NCI-H187 treated with DMSO at 0.1 percent for 48 hours (cell line): ENCODE data around the gene GJD3.

ENCODE experiments used
- DNase-seq: peaks from one replicate; lab custom pipeline; 2025; lab: John Stamatoyannopoulos, UW

The GJD3 gene

DNA sequence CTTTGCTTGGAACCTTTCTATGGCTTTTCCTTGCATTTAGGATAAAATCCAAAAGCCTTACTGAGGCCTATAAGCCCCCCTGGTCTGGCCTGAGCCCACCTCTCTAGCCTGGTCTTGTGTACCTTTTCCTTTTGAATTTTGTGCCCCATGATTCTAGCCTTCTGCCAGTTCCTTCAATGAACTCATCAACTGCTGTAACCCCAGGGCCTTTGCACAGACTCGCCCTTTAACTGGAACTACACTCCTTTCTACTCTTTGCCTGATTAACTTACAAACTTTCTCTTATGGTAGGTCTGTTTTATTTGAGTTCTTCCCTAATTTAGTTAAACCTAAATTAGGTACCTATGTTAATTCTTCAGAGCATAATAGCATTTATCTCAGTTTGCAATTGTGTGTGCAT lies 24.2 kb downstream of the GJD3 start:
- DNase-seq: no peak

DNA sequence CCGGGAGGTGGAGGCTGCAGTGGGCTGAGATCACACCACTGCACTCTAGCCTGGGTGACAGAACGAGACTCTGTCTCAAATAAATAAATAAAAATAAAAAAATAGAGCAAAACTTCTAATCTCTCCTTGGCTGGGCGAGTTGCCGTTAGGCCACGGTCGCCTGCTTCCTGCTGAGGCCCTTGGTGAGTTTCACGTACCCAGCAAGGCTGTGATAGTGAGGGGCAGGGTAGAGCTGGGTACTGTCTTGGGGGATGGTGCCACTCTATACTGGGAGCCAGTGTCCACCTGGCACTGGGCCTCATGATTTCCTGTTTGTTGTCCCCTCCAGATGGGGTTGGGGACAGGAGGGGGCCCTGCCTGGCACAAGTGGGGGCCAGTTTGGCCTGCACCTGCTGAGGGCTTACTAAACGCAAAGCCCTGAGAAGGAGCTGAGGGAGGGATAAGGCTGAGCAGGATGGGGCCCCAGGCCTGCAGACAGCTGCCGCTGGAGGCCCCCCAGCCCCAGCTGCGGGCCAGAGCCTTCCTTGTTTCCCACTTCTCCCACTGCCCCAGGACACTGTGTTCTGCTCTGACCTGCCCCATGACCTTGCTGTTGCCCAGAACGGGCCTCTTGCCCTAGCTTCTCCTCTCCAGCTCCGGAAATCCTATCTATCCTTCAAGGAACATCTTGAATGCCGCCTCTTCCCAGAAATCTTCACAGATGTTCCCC lies 25.4 kb downstream of the GJD3 start:
- no peak for DNase-seq

DNA sequence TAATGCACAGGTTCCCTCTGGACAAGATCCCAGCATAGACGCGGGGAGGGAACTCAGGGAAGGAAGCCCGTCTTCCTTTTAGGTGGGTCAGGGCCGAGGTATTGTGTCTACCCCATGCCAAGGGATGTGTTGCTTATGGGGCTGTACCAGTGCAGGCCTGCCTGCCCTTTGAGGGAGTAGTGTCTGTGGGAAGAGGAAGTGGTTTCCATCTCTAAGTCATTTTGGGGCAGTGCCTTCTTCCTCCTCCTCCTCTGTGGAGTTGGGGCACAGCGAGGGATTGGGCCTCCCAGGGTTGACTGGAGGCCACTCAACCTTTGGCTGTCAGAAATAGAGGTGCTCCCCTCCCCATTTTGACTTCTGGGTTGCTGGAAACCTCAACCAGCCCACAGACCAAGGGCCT lies 26.5 kb downstream of the GJD3 start:
- no peak for DNase-seq

DNA sequence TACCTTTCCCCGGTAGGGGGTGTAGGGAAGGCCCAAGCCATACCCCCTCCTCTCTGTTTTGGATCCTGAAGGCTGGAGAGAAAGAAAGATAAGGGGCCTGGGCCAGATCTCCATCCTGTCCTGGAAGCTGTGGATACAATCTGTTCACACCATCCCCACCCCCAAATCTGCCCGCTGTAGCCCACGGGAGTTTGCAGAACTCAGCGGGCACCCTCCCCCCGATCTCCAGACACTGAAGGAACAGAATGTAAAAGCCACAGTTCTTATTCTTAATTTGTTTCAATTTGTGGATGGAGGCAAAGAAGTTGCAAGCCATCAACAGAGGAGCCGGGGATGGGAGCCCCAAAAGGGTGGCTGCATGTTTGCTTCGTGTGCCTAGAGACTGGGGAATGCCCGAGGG lies 27.2 kb downstream of the GJD3 start:
- DNase-seq: no peak

DNA sequence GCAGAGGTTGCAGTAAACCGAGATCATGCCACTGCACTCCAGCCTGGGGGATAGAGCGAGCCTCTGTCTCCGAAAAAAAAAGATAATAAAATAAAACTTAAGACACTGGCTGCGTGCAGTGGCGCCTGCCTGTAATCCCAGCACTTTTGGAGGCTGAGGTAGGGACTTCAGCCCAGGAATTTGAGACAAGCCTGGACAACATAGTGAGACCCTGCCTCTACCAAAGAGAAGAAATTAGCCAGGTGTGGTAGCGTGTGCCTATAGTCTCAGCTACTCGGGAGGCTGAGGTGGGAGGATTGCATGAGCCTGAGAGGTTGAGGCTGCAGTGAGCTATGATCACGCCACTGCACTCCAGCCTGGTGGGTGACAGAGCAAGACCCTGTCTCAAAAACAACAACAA lies 28.9 kb downstream of the GJD3 start:
- DNase-seq: no peak

DNA sequence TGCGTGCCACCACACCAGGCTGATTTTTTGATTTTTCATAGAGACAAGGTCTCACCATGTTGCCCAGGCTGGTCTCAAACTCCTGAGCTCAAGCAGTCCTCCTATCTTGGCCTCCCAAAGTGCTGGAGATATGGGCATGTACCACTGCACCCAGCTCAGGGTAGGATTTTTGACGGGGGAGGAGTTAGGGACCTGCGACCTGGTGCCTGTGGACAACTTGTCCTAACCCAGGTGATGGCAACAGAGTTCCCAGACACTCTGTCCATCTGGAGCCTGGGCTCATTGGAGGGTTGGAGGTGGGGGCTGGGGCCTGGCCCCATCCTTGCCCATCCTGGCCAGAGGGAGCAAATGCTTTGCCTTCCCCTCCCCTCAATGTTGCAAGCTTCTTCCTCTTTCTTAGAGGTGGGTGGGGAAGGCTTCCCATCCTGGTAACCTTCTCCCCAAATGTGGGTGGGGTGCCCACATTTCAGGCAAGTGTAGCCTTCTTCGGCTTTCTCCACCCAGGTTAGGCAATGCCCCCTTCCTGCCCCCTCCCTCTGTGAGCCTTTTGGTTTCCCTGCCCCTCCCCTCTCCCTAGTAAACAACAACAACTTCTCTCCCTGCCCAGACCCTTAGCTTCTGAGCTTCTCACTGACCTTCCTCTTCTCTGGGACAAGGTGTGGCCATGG lies 30.6 kb downstream of the GJD3 start:
- DNase-seq: no peak

DNA sequence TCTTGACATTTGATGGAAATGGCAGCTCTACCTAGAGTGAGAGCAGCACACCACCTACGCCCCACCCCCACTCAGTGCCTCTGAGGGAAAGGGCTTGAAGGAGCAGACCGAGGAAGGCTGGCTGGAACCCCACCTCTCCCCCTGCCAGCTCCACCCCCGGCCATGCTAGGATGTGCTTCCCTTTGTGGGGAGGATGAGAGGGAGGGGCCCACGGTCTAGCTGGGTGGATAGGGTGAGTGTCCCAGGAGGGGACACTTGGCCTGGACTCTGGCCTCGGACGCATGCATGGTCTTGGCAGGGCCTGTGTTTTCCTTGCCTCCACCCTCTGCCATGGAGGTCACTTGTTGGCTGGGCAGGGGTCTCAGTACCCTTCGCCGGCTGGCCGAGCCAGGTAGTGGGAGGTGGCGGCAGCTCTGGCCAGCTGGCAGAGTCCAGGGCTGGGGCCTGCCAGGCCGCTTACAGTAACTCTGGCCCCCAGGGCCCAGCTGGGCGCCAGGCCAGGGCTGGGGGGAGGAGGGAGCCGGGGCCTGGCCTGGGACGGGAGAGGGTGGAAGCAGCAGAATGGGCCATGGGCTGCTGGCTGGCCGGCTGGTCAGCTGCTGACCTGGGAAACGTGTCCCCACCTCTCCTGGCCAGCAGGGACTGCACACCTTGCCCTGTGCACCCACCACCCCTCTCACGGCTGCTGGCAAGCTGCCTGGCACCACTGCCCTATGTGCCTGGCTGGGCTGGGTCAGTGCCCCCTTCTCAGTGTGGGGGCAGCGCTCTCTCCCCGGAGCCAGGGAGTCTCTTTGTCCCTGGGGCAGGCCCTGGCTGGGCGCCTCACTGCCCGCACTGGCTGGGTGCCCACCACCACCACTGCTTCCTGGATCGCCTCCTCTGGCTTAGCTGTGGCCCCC lies 32.5 kb downstream of the GJD3 start:
- no peak for DNase-seq

DNA sequence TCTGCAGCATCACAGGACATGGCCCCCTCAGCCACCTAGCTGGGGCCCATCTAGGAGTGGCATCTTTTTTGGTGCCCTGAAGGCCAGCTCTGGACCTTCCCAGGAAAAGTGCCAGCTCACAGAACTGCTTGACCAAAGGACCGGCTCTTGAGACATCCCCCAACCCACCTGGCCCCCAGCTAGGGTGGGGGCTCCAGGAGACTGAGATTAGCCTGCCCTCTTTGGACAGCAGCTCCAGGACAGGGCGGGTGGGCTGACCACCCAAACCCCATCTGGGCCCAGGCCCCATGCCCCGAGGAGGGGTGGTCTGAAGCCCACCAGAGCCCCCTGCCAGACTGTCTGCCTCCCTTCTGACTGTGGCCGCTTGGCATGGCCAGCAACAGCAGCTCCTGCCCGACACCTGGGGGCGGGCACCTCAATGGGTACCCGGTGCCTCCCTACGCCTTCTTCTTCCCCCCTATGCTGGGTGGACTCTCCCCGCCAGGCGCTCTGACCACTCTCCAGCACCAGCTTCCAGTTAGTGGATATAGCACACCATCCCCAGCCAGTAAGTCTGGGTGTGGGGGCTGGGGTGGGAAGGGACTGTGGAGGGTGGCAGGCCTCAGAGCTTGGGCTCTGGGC lies 33.6 kb downstream of the GJD3 start:
- no peak for DNase-seq

DNA sequence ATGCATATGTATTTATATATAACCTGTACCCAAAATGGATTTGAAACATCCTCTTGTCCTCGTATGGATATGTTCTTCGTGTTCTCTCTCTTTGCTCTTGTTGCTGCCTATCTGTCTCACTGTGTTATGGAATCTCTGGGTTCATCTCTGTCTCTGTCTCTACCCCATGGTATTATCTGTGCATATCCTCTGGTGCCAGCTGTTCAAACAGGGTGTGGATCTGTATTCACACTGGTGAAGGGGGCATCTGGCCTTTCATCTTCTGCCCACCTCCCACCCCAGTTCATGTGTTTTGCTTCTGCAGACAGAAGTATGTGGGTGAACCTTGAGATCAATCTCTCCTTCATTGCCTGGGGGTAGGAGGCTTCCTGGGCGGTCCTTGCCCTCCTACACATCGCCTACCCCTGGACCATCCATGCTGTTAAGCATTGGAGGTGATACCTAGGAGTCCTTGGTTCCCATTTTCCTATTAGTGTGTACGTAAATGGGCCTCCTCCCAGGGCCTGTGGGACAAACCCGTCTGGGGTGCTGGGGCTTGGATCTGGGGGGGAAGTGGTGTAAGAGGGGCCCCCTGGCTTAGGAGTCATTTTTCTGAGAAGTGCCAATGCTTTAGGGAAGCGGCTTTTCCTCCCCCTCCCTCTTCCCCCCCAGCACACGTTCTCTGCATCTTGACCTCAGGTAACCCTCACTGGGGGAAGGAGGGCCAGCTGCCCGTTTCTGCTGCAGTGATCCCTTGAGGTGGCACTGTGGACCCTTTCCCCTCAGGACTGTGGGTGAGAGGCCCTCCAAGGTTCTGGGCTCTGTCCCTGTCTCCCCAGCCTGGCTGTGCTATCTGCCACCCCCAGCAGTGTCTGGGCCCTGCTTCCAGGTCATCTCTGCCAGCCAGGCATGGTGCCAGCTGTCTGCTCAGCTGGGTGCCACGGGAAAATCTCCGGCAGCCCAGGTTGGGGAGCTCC lies 34.4 kb downstream of the GJD3 start:
- DNase-seq: no peak

DNA sequence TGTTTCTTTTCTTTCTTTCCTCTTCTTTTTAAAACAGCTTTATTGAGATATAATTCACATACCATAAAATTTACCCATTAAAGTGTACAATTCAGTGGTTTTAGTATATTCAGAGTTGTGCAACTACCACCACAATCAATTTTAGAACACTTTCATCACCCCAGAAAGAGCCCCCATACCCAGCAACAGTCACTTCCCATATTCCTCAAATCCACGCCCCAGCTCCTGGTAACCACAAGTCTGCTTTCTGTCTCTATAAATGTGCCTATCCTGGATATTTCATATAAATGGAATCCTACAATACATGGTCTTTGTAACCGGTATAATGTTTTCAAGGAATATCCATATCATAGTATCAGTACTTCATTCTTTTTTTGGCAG lies 36.2 kb downstream of the GJD3 start:
- no peak for DNase-seq

DNA sequence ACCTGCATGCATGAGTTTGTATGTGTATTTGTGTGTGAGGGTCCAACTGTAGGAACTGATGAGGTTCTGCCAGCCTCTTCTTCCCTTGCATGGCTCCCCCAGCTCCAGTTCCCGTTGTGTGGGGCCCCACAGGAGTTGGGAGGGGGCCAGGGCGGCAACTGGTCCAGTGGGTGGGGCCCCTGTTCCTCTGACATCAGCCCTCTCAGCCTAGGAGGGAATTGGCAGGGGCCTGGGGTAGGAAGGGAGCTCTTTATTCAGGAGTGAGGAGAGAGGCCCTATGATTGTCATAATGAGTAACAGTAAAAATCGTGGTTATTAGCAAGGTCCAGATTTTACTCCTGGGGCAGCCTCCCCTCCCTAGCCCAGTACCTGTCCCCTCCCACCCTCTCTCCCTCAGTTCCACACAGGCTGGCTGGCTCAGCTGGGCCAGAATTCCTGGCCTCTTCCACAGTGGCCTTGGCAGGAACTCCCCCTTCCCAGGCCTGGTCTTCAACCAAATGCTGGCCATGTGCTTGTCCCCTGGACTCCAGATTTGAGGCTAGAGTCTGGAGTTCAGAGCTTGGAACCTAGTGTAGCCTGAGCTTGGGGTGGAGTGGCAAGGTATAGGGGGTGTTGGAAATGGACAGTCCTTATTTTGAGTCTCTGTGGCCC lies 36.7 kb downstream of the GJD3 start:
- DNase-seq: no peak

DNA sequence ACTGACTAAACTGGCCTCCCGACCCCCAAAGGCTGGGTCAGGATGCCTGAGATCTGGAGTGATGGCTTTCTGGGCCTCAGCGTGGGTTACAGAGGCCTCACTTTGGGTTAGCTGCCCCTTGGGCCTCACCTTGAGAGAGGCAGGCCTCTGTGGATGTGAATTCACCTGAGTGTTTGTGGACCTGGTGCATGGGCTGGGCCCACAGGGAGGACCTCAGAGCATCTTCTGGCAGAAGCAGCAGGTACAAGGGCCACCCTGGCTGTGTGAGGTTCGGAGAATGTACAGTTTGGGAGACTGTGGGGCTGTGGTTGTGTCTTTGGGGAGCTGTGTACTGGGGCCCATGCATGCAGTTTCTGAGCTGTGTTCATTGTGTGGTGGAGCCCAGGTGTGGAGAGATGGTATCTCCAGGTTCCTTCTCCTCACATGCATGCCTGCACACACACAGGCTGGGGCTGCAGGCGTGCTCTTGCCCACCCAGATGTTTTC lies 37.2 kb downstream of the GJD3 start:
- DNase-seq: no peak

DNA sequence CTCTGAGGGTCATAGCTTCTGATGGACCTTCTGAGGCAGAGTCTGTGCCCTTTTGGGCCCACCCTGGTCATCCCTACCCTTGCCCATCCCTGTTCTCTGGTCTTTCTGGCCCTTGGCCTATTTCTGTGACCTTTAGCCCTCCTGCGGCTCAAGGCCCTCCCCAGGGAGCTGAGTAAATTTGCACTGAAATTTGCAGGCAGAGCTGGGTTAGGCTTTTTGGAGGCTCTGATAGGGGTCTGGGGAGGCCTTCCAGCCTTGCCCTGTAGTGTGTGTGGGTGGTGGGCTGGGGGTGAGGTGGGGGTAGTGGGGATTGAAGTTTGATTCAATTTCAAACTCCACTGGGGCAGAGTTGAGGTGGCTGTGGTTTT lies 37.7 kb downstream of the GJD3 start:
- no peak for DNase-seq

DNA sequence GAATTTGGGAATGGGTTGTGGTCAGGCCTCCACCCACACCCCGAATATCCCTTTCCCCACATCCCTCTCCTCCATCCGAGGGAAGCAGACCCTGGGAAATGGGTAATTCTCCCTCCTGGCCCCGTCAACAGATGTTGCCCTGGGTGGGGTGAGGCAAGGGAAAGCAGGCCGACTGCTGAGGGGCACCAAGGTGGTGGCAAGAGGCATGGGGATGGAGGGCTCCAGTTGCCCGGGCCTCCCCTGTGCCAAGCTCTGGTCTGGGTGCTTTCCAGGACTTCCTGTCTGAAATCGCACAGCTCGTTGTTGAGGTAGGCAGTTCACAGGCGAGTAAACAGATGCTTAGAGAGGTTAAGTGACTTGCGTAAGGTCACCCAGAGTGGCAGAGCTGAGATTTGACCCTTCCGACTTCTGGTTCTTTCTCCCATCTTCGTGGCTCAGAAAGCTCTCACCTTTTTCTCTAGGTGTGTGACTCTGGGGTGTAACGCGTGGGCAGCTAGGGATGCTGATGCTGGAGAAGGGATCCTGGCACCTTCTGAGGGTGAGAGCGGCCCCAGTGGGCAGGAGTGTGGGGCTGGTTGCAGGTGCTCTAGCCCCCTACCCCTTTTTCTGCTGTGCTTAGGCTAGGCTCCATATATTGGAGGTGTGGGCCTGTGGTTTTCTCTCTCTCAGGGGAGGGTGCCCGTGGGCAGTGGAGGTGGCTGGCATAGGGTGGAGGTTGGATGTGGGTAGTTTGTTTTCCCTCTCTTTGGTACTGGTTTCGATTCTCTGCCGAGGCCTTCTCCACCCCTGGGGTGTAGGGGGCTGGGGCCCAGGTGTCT lies 38.3 kb downstream of the GJD3 start:
- DNase-seq: no peak

DNA sequence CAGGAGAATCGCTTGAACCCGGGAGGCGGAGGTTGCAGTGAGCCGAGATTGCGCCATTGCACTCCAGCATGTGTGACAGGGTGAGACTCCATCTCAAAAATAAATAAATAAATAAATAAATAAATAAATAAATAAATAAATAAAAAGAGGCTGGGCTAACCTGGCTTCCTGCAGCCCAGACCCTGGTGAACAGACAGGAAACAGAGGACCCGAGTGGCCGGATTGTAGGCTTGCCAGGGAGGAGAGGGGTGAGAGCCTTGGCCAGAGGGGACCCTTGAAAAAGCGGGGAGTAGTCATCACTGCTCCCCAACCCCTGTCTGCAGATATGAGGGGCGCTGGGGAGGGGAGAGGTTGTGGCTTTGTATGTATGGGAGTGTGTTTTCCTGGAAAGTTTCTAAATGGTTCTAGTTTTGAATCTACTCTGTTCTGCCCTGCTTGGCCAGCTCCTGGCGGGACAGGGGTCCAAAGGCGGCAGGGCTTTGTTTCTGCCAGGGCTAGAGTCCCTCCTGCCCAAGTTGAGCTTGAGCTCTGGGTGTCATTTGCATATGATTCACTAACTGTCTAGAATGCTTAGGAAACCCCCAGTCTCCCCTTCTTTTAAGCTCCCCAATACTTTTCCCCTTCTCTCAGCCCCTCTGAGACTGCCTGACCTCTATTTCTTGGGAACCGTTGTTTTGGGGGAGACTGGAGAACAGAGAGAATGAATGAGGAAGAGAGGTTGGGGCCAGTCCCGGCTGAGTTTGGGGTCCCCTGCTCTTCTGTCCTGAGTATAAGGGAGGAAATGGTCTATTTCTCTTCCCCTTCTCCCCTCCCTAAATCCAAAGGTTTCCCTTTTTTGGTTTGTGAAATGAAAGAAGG lies 39.2 kb downstream of the GJD3 start:
- no peak for DNase-seq

DNA sequence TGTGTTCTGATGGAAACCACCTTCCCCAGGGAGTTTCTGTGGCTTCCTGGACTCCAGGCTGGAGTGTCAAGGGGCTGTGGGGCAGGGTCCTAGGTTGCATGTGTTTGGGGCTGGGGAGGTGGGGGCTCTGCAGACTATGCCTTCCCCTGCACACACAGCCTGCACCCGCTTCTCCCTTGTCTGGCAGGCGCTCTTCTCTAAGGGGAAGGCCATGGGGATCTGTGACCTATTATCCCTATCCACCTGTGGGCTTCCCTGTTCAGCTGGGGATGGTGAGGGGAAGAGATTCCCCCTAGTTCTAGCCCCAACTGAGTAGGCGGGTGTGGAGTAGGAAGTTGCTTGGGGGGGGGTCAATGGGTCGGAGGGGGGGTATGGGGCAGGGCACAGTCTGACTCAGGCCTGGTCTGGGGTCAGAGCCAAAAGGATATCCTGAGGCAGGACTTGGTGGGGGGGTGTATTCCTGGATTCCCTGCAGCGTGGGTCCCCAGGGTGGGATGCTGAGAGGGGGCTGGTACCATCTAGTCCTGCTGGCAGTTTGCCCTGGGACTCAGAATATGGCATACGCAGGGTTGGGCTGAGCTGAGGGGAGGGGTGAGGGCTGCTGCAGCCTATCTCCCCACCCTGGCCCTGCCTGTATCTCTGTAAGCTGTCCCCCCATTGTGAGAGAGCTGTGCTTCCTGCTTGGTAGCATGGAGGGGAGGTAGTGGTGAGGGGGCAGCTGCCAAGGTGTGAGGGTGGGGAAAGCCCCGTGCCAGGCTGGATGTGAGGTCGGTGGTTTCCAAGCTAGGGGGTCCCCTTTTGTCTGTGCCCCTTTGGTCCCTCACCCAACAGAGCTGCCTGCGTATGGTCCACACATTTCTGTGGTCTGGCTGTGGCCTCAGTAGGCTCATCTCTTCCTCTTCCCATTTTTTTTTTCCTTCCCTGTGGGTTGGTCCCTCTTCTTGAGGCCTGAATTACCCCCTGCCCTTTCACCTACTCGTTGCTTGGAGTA lies 40.9 kb downstream of the GJD3 start:
- no peak for DNase-seq
